ENCODE measurements around the gene OSBPL5. TPM values are rescaled to one million over a fixed set of nuclear protein-coding genes. Genes with fewer than 3 reads are reported as not detected.

OSBPL5 gene
- total RNA-seq, 1 donor from 2014 or later = 6.2 TPM

GRCh38 chr11:3040881-3041280, 124.2 kb downstream of the OSBPL5 start:
- Histone ChIP-seq H3K79me2 (ENCODE audit: low read depth) (peaks cover 6% of the 10 kb centered on the region), H3K9ac (no peak overlapping the region), H3K4me1 (no peaks in the 10 kb centered on the region), H3K27ac (no peak overlapping the region), H4K20me1 (ENCODE audit: low read depth) (no peaks in the 10 kb centered on the region), H3K9me3 (ENCODE audit: low read depth) (no peaks in the 10 kb centered on the region), H3K4me2 (no peak overlapping the region), H3K4me3 (no peak overlapping the region), H3K27me3 (no peaks in the 10 kb centered on the region), H3F3A (ENCODE audit: low read depth) (no peaks in the 10 kb centered on the region), H2AFZ (replicated peaks) (no peak overlapping the region), H3K36me3 (no peaks in the 10 kb centered on the region)
- Mint-ChIP-seq H3K27ac (no peak overlapping the region), H3K27me3 (ENCODE audit: insufficient read depth, low read depth) (peaks cover 6% of the 10 kb centered on the region), H3K4me3 (no peak overlapping the region), H3K4me1 (no peaks in the 10 kb centered on the region), H3K36me3 (peaks cover 11% of the 10 kb centered on the region), H3K9me3 (no peaks in the 10 kb centered on the region)
- TF ChIP-seq EZH2 (IDR thresholded peaks at IDR 0.05) (no peak), EZH2phosphoT487 (IDR thresholded peaks at IDR 0.05) (no peak), CTCF (IDR thresholded peaks at IDR 0.05) (no peak)
- DNase-seq (ENCODE audit: low spot score) = no peak

- Histone ChIP-seq H3K4me3 (no peak overlapping the region), H3K36me3 (no peaks in the 10 kb centered on the region), H4K20me1 (ENCODE audit: low read depth) (no peaks in the 10 kb centered on the region), H3K27ac (no peak overlapping the region), H3K4me2 (no peak overlapping the region), H3K79me2 (ENCODE audit: low read depth) (peaks cover 6% of the 10 kb centered on the region), H3K9ac (no peak overlapping the region), H3K9me3 (ENCODE audit: low read depth) (no peaks in the 10 kb centered on the region), H2AFZ (replicated peaks) (no peak overlapping the region), H3K27me3 (no peaks in the 10 kb centered on the region), H3K4me1 (no peaks in the 10 kb centered on the region), H3F3A (ENCODE audit: low read depth) (no peaks in the 10 kb centered on the region)
- no peak overlapping the region for H3K27ac Mint-ChIP-seq
- TF ChIP-seq EZH2 (IDR thresholded peaks at IDR 0.05) (no peak), EZH2phosphoT487 (IDR thresholded peaks at IDR 0.05) (no peak)
- H3K27me3 Mint-ChIP-seq (ENCODE audit: insufficient read depth, low read depth) = peaks cover 2% of the 10 kb centered on the region
- no peak overlapping the region for H3K4me3 Mint-ChIP-seq
- DNase-seq (ENCODE audit: low spot score) = no peak
- peaks cover 16% of the 10 kb centered on the region for H3K36me3 Mint-ChIP-seq
- no peaks in the 10 kb centered on the region for H3K9me3 Mint-ChIP-seq
- H3K4me1 Mint-ChIP-seq = no peaks in the 10 kb centered on the region
Observed at GRCh38 chr11:3037945-3038271, 127.2 kb downstream of the OSBPL5 start.

Small RNA genes within 50 kb of the gene (small RNA-seq; reads per million reads assigned to genes)
- not detected for gene RNU1-91P

Other genes starting within 250 kb of the OSBPL5 start
- not detected in 2 replicates for gene PHLDA2, start 235.9 kb downstream of the OSBPL5 start, total RNA-seq (ENCODE audit: low replicate concordance)
- 108 and 191 TPM in 2 replicates for gene NAP1L4, start 173.0 kb downstream of the OSBPL5 start, total RNA-seq (ENCODE audit: low replicate concordance)
- gene CARS1, start 107.9 kb downstream of the OSBPL5 start, total RNA-seq (ENCODE audit: low replicate concordance) = 17.2 and 22.3 TPM in 2 replicates
- gene MRGPRG, start 53.5 kb upstream of the OSBPL5 start, total RNA-seq (ENCODE audit: low replicate concordance) = not detected in 2 replicates
- gene MRGPRE, start 67.1 kb upstream of the OSBPL5 start, total RNA-seq (ENCODE audit: low replicate concordance) = not detected in 2 replicates
- 57.9 and 72.2 TPM in 2 replicates for gene ZNF195, start 213.8 kb upstream of the OSBPL5 start, total RNA-seq (ENCODE audit: low replicate concordance)